Activated CD4-positive, alpha-beta memory T cell treated with anti-CD3 and anti-CD28 coated beads, Interleukin-2, amount 10 ng/mL, durations not matched to agents 7 days and 5 days (primary cell): Measurements from ENCODE around the gene TUBB1. TPM values are rescaled to one million over a fixed set of nuclear protein-coding genes. Genes with fewer than 3 reads are reported as not detected.

ENCODE experiments used
- CTCF ChIA-PET: fragments of 350-600 bp; sonication (Branson Sonifier 250); formaldehyde crosslinking; loops from one replicate; lab custom pipeline; 2021; ENCODE audit warnings: antibody characterized with exemption, inconsistent platforms; lab: Charles Lee
- POLR2A ChIA-PET: fragments of 350-600 bp; sonication (Branson Sonifier 250); formaldehyde crosslinking; loops from one replicate; lab custom pipeline; 2021; ENCODE audit warnings: antibody characterized with exemption; lab: Charles Lee
- DNase-seq: peaks from one replicate; pipeline ENCODE4 v3.0.0-alpha.2; 2020
- H3K27ac Mint-ChIP-seq: one replicate; pipeline ENCODE4 v1.8.0; 2021; ENCODE audit warnings: mild to moderate bottlenecking, mixed read lengths
- H3K27me3 Mint-ChIP-seq: one replicate; pipeline ENCODE4 v1.8.0; 2021; ENCODE audit warnings: mixed read lengths
- H3K36me3 Mint-ChIP-seq: one replicate; pipeline ENCODE4 v1.8.0; 2021; ENCODE audit warnings: low read depth, mixed read lengths
- H3K4me1 Mint-ChIP-seq: one replicate; pipeline ENCODE4 v1.8.0; 2021; ENCODE audit warnings: mixed read lengths
- H3K4me3 Mint-ChIP-seq: one replicate; pipeline ENCODE4 v1.8.0; 2021; ENCODE audit warnings: mild to moderate bottlenecking, mixed read lengths
- H3K9me3 Mint-ChIP-seq: one replicate; pipeline ENCODE4 v1.8.0; 2021; ENCODE audit warnings: mixed read lengths
- total RNA-seq, 2 experiments: library from RNA; stranded (reverse); gene quantifications; one replicate each; pipeline ENCODE4 v1.2.3, GENCODE V29; 2021

The TUBB1 gene
- total RNA-seq: not detected

GRCh38 chr20:59019217-59019616, at the start of gene TUBB1:
TUBB1 (plus strand) TSS chr20:59019429; CDS start chr20:59019523, 94 bp downstream.
- no peaks in the 10 kb centered on the region for H3K9me3 Mint-ChIP-seq
- ChIA-PET CTCF (no interaction called here), POLR2A (interaction anchor here (1.2 to 1.3 kb wide), 2 partner anchors 10 to 13 kb away, joined by 4 read pairs; partner anchors contain the start of gene ATP5F1E)
- no peak for DNase-seq
- no peak within 1 kb of the TSS for H3K4me3 Mint-ChIP-seq
- H3K27ac Mint-ChIP-seq: no peak within 1 kb of the TSS
- H3K4me1 Mint-ChIP-seq: peaks cover 24% of the 10 kb centered on the region
- H3K27me3 Mint-ChIP-seq: no peaks in the 10 kb centered on the region
- H3K36me3 Mint-ChIP-seq: peaks cover 26% of the 10 kb centered on the region

- no peaks in the 10 kb centered on the region for H3K36me3 Mint-ChIP-seq
- no peak overlapping the region for H3K27ac Mint-ChIP-seq
- ChIA-PET POLR2A (no interaction called here), CTCF (no interaction called here)
- DNase-seq: no peak
- H3K27me3 Mint-ChIP-seq: peaks cover 31% of the 10 kb centered on the region
- H3K4me3 Mint-ChIP-seq: no peak overlapping the region
- H3K9me3 Mint-ChIP-seq: no peaks in the 10 kb centered on the region
- H3K4me1 Mint-ChIP-seq: no peaks in the 10 kb centered on the region
These were observed 49.8 kb upstream of the TUBB1 start for GRCh38 chr20:58969439-58969838.

- no peaks in the 10 kb centered on the region for H3K36me3 Mint-ChIP-seq
- no peak overlapping the region for H3K4me3 Mint-ChIP-seq
- peaks cover under 1% of the 10 kb centered on the region for H3K9me3 Mint-ChIP-seq
- H3K27ac Mint-ChIP-seq: no peak overlapping the region
- peaks cover 26% of the 10 kb centered on the region for H3K27me3 Mint-ChIP-seq
- DNase-seq: no peak
- ChIA-PET POLR2A (interaction anchor here (0.6 kb wide), 1 partner anchor 24 kb away, joined by 3 read pairs; no protein-coding TSS in a partner anchor), CTCF (no interaction called here)
- H3K4me1 Mint-ChIP-seq: no peaks in the 10 kb centered on the region
These were observed 49.1 kb upstream of the TUBB1 start for GRCh38 chr20:58970146-58970545.

GRCh38 chr20:58971429-58971828, 47.8 kb upstream of the TUBB1 start:
- POLR2A ChIA-PET: interaction anchor here (0.7 to 0.9 kb wide), 2 partner anchors 10 to 29 kb away, joined by 3 read pairs; partner anchors contain the start of gene NELFCD
- Mint-ChIP-seq H3K36me3 (peaks cover 3% of the 10 kb centered on the region), H3K4me1 (no peaks in the 10 kb centered on the region), H3K27ac (no peak overlapping the region), H3K27me3 (peaks cover 24% of the 10 kb centered on the region), H3K4me3 (no peak overlapping the region), H3K9me3 (peaks cover 7% of the 10 kb centered on the region)
- CTCF ChIA-PET: no interaction called here
- no peak for DNase-seq

- Mint-ChIP-seq H3K27me3 (peaks cover 22% of the 10 kb centered on the region), H3K27ac (no peak overlapping the region), H3K4me3 (no peak overlapping the region), H3K4me1 (no peaks in the 10 kb centered on the region), H3K36me3 (peaks cover 5% of the 10 kb centered on the region), H3K9me3 (peaks cover 7% of the 10 kb centered on the region)
- no peak for DNase-seq
- ChIA-PET CTCF (no interaction called here), POLR2A (no interaction called here)
These were observed 46.0 kb upstream of the TUBB1 start for GRCh38 chr20:58973179-58973578.

GRCh38 chr20:58973866-58974265, 45.4 kb upstream of the TUBB1 start:
- POLR2A ChIA-PET: no interaction called here

GRCh38 chr20:58975353-58975752, 43.9 kb upstream of the TUBB1 start:
- ChIA-PET CTCF (no interaction called here), POLR2A (interaction anchor here (0.7 kb wide), 1 partner anchor 33 kb away, joined by 3 read pairs; no protein-coding TSS in a partner anchor)
- no peak overlapping the region for H3K4me3 Mint-ChIP-seq
- H3K27me3 Mint-ChIP-seq: peaks cover 13% of the 10 kb centered on the region
- peaks cover 5% of the 10 kb centered on the region for H3K36me3 Mint-ChIP-seq
- H3K9me3 Mint-ChIP-seq: peaks cover 7% of the 10 kb centered on the region
- H3K27ac Mint-ChIP-seq: no peak overlapping the region
- DNase-seq: no peak
- no peaks in the 10 kb centered on the region for H3K4me1 Mint-ChIP-seq

More at GRCh38 chr20:58973866-58974265, 45.4 kb upstream of the TUBB1 start:
- Mint-ChIP-seq H3K4me1 (no peaks in the 10 kb centered on the region), H3K27ac (no peak overlapping the region), H3K27me3 (peaks cover 22% of the 10 kb centered on the region), H3K36me3 (peaks cover 5% of the 10 kb centered on the region), H3K9me3 (peaks cover 7% of the 10 kb centered on the region), H3K4me3 (no peak overlapping the region)
- DNase-seq: no peak
- CTCF ChIA-PET: no interaction called here

GRCh38 chr20:58976061-58976730, 43.0 kb upstream of the TUBB1 start:
- CTCF ChIA-PET: no interaction called here
- Mint-ChIP-seq H3K4me1 (no peaks in the 10 kb centered on the region), H3K27ac (no peak overlapping the region), H3K9me3 (peaks cover 7% of the 10 kb centered on the region), H3K27me3 (peaks cover 11% of the 10 kb centered on the region), H3K36me3 (peaks cover 5% of the 10 kb centered on the region), H3K4me3 (no peak overlapping the region)
- no peak for DNase-seq
- POLR2A ChIA-PET: no interaction called here

GRCh38 chr20:58978351-58979190, 40.7 kb upstream of the TUBB1 start:
- H3K4me3 Mint-ChIP-seq: no peak overlapping the region
- no peak overlapping the region for H3K27ac Mint-ChIP-seq
- H3K27me3 Mint-ChIP-seq: peaks cover 8% of the 10 kb centered on the region
- DNase-seq: no peak
- H3K36me3 Mint-ChIP-seq: peaks cover 9% of the 10 kb centered on the region
- ChIA-PET CTCF (interaction anchor here (1.2 kb wide), 1 partner anchor 80 kb away, joined by 3 read pairs; no protein-coding TSS in a partner anchor), POLR2A (interaction anchor here (1.0 to 1.4 kb wide), 2 partner anchors 53 to 89 kb away, joined by 5 read pairs; partner anchors contain the start of gene ATP5F1E)
- H3K9me3 Mint-ChIP-seq: peaks cover 7% of the 10 kb centered on the region
- peaks cover 16% of the 10 kb centered on the region for H3K4me1 Mint-ChIP-seq

- POLR2A ChIA-PET: interaction anchor here (0.9 to 4.9 kb wide), 12 partner anchors 10 to 329 kb away, joined by 3 to 50 read pairs (median 5); partner anchors contain the start of genes ATP5F1E, PRELID3B, STX16 and ZNF831
- Mint-ChIP-seq H3K4me1 (peaks cover 37% of the 10 kb centered on the region), H3K27me3 (peaks cover 6% of the 10 kb centered on the region), H3K4me3 (peak within 1 kb of the TSS; percentile 90), H3K36me3 (peaks cover 20% of the 10 kb centered on the region), H3K27ac (peak within 1 kb of the TSS; percentile 79), H3K9me3 (no peaks in the 10 kb centered on the region)
- CTCF ChIA-PET: no interaction called here
- peak; percentile 90 for DNase-seq
These were observed 38.3 kb upstream of the TUBB1 start, which contains the start of gene NELFCD for GRCh38 chr20:58980711-58981627. NELFCD (plus strand) TSS chr20:58981256; CDS start chr20:58981310, 54 bp downstream.

GRCh38 chr20:58981628-58982364, 37.4 kb upstream of the TUBB1 start:
- CTCF ChIA-PET: interaction anchor here (0.6 kb wide), 1 partner anchor 276 kb away, joined by 3 read pairs; no protein-coding TSS in a partner anchor
- Mint-ChIP-seq H3K36me3 (peaks cover 23% of the 10 kb centered on the region), H3K4me1 (peaks cover 44% of the 10 kb centered on the region), H3K9me3 (no peaks in the 10 kb centered on the region), H3K27me3 (peaks cover 6% of the 10 kb centered on the region), H3K4me3 (peak overlapping the region; percentile 90), H3K27ac (peak overlapping the region; percentile 79)
- POLR2A ChIA-PET: interaction anchor here (0.9 to 4.9 kb wide), 20 partner anchors 11 to 330 kb away, joined by 3 to 50 read pairs (median 4); partner anchors contain the start of genes ATP5F1E, PRELID3B, STX16 and ZNF831
- peak; percentile 33 for DNase-seq
